GM21576 (cell line): ENCODE measurements around the gene NFYC.

Experiments used
- ATAC-seq: cut with Tn5 transposase; IDR thresholded peaks from one replicate; pipeline ENCODE4 v1.9.1; 2021; ENCODE audit warnings: mild to moderate bottlenecking, moderate library complexity; ENCODE audit not compliant: unreplicated experiment

NFYC gene

GRCh38 chr1:40777224-40777970 lies 85.9 kb downstream of the NFYC start:
- ATAC-seq: no peak

- ATAC-seq: no peak
Measured at GRCh38 chr1:40780678-40781607, 89.4 kb downstream of the NFYC start.

GRCh38 chr1:40781608-40781971 lies 90.1 kb downstream of the NFYC start:
- no peak for ATAC-seq

GRCh38 chr1:40782371-40782956 lies 91.0 kb downstream of the NFYC start:
- no peak for ATAC-seq

GRCh38 chr1:40783001-40783905 lies 91.7 kb downstream of the NFYC start, which contains the start of gene KCNQ4:
Gene KCNQ4, plus strand, starts transcription at chr1:40783787. Its CDS starts 307 bp downstream, at chr1:40784094.
- no peak for ATAC-seq

- no peak for ATAC-seq
Measured at GRCh38 chr1:40784141-40784770, 92.8 kb downstream of the NFYC start.

- ATAC-seq: no peak
Measured at GRCh38 chr1:40784771-40785151, 93.3 kb downstream of the NFYC start.

- no peak for ATAC-seq
Measured at GRCh38 chr1:40785446-40785845, 93.9 kb downstream of the NFYC start.

GRCh38 chr1:40786171-40786994 lies 94.9 kb downstream of the NFYC start:
- no peak for ATAC-seq

GRCh38 chr1:40786995-40787705 lies 95.6 kb downstream of the NFYC start:
- ATAC-seq: no peak

- ATAC-seq: no peak
Measured at GRCh38 chr1:40787737-40788560, 96.4 kb downstream of the NFYC start.

GRCh38 chr1:40788561-40789341 lies 97.2 kb downstream of the NFYC start:
- ATAC-seq: no peak

- ATAC-seq: no peak
Measured at GRCh38 chr1:40789342-40789598, 97.8 kb downstream of the NFYC start.

GRCh38 chr1:40789661-40790430 lies 98.3 kb downstream of the NFYC start:
- ATAC-seq: no peak

- no peak for ATAC-seq
Measured at GRCh38 chr1:40792036-40792435, 100.5 kb downstream of the NFYC start.

- no peak for ATAC-seq
Measured at GRCh38 chr1:40793617-40794016, 102.1 kb downstream of the NFYC start.

- ATAC-seq: no peak
Measured at GRCh38 chr1:40794048-40794447, 102.5 kb downstream of the NFYC start.
